Large intestine (tissue), 3 donors: ENCODE data around the gene TBC1D1. TPM values are rescaled to one million over a fixed set of nuclear protein-coding genes. Genes with fewer than 3 reads are reported as not detected.

ENCODE experiments used
- DNase-seq, 2 donors: peaks; one replicate each; pipeline versions ENCODE4 v3.0.0 to v3.0.0-alpha.2; 2013
- H3K27ac ChIP-seq: one replicate; pipeline ENCODE4 v1.5.1; 2013; ENCODE audit warnings: low read length
- H3K27me3 ChIP-seq: 2 replicates; pipeline ENCODE4 v1.6.1; 2013; ENCODE audit warnings: low read length; ENCODE audit not compliant: control insufficient read depth, insufficient read depth
- H3K36me3 ChIP-seq: 2 replicates; pipeline ENCODE4 v1.6.1; 2013; ENCODE audit warnings: low read length; ENCODE audit not compliant: control insufficient read depth, insufficient read depth
- H3K4me1 ChIP-seq: one replicate; pipeline ENCODE4 v1.6.1; 2013; ENCODE audit warnings: low read length; ENCODE audit not compliant: control insufficient read depth, insufficient read depth
- H3K4me3 ChIP-seq: one replicate; pipeline ENCODE4 v1.5.1; 2013; ENCODE audit warnings: low read length
- H3K9me3 ChIP-seq: one replicate; pipeline ENCODE4 v1.6.1; 2013; ENCODE audit warnings: mild to moderate bottlenecking, low read depth, low read length, moderate library complexity; ENCODE audit not compliant: control insufficient read depth
- whole genome bisulfite sequencing: methylation state at CpG from one replicate; pipeline ENCODE4 v1.1.5; 2013; ENCODE audit warnings: low lambda C conversion rate; ENCODE audit not compliant: insufficient coverage; 5-methylcytosine and 5-hydroxymethylcytosine counted together
- polyA plus RNA-seq: library from polyadenylated mRNA; unstranded; fragments of 120-200 nt; gene quantifications from one replicate; pipeline ENCODE4 v1.2.1, GENCODE V29; 2013

Gene TBC1D1
- polyA plus RNA-seq, 1 donor, result 116 TPM

DNA sequence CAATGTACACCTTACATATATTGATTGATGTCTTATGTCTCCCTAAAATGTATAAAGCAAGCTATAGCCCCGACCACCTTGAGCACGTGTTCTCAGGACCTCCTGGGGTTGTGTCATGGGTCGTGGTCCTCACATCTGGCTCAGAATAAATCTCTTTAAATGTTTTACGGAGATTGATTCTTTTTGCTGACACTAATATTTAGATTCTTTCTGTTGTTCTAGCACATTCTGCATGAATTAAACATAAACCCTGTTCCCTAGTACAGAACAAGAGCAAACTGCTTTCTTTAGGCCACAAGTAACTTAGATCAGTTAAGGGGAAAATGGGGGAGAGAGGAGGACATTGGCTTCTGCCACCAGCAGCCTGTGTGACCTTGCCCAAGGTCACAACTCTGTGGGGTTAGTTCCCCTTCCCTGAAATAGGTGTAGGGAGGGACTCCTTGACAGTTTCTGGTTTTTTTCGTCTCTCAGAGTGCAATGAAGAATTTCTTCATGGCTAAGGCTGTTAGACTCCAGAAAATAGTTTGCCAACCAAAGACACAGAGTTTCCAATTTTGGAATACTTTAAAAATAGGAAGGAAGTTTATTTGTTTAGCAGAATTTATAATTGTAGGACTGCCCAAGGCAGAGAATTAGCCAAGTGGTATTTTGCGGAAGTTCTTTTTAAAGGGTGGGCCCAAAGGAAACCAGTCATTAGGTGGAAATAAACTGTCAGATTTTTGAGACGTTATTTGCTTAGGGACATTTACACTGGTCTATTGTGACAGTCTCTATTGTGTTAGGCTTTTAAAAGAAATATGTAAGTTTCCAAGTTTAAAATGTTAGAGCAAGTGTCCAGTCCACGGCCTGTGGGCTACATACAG, 98.7 kb downstream of the TBC1D1 start:
- no peaks in the 10 kb centered on the region for H3K27me3 ChIP-seq
- H3K27ac ChIP-seq, result no peak overlapping the region
- H3K4me3 ChIP-seq, result no peak overlapping the region
- H3K9me3 ChIP-seq, result no peaks in the 10 kb centered on the region
- no peak for DNase-seq
- H3K4me1 ChIP-seq, result no peaks in the 10 kb centered on the region
- 82% methylated on average over 2 of the region's 8 CpGs for WGBS
- H3K36me3 ChIP-seq, result no peaks in the 10 kb centered on the region

DNA sequence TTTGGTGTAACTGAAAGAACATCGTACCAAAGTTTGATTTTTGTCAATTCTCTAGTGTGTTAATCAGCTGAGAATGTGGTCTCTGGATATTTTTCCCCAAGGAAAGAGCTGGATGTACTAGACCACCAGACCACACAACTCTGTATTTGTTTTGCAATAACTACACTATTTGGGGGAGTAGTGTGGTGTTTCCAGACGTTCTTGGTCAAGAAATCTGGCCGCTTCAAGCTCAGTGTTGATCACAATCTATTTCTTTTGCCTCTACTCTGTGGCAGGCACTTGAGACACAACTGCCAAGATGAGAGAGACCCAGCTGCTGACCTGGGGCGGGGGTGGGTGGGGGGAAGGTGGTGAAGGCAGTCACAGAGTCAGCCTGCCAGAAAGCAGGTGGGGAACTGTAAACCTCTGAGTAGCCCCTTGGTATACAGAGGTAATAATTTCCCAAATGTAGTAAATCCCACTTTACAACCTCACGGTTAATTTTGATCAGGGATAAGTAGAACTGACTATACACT, 99.9 kb downstream of the TBC1D1 start:
- peaks cover 8% of the 10 kb centered on the region for H3K4me1 ChIP-seq
- no peaks in the 10 kb centered on the region for H3K9me3 ChIP-seq
- no peaks in the 10 kb centered on the region for H3K36me3 ChIP-seq
- no peak overlapping the region for H3K4me3 ChIP-seq
- H3K27ac ChIP-seq, result no peak overlapping the region
- 100% methylated on average over 1 of the region's 5 CpGs for WGBS
- no peaks in the 10 kb centered on the region for H3K27me3 ChIP-seq
- no peak for DNase-seq

DNA sequence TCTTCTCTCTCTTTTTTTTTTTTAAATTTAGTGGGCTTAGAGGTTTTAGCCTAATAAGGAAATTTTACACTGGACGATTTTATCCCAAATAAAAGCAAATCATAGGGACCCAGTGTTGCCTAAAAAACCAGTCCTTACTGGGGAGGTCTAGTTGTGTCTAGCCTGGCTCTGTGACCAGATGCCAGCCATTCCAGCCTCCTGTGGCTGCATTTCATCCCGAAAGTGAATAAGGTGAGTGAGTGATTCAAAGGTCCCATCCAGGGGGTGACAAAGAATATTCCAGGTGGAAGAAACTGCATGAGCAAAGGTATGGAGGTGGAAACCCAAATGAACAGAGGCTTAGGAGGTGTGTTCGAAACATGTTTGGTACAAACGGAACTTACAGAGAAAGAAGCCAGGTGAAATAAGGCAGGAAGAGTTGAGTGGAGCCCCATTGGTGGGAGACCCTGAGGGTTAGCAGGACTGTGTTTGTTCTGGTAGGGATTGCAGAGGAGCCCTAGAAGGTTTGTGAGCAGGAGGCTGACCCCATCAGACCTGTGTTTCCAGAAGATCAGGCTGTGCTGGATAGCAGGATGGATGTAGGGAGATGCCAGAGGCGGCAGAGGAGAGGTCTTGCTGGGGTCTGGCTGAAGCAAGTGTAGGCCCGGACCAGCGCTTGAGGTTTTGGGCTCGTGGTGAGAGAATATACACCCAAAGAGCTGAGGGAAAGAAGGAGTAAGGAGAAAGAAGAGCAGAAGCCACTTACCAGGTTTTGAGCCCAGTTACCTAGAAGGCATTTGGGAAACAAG, 100.9 kb downstream of the TBC1D1 start:
- DNase-seq, result no peak
- no peaks in the 10 kb centered on the region for H3K27me3 ChIP-seq
- WGBS, result 93% methylated on average over 3 of the region's 8 CpGs
- H3K4me3 ChIP-seq, result no peak overlapping the region
- H3K4me1 ChIP-seq, result peaks cover 12% of the 10 kb centered on the region
- H3K36me3 ChIP-seq, result no peaks in the 10 kb centered on the region
- H3K9me3 ChIP-seq, result no peaks in the 10 kb centered on the region
- no peak overlapping the region for H3K27ac ChIP-seq

DNA sequence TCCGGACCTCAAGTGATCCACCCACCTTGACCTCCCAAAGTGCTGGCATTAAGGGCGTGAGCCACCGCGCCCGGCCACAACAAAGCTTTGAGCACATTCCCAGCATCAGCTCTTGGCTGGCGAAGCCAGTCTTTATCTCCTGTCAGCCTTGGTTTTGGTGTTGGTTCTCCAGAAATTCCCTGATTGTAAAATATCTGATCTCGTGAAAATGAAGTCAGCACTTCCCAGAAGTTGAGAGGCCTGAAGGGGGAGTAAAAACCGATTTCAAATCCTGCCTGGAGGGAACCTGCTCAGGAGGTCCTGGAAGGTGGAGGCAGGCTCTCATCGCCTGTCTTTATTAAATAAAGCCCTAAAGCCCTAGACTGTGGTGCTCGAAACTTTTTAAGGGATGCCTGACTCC, 102.9 kb downstream of the TBC1D1 start:
- Histone ChIP-seq H3K9me3 (no peaks in the 10 kb centered on the region), H3K36me3 (no peaks in the 10 kb centered on the region), H3K27ac (no peak overlapping the region), H3K27me3 (no peaks in the 10 kb centered on the region), H3K4me3 (no peak overlapping the region), H3K4me1 (peaks cover 12% of the 10 kb centered on the region)
- DNase-seq, result no peak
- no CpG with 5 or more reads among the region's 10 CpGs for WGBS

DNA sequence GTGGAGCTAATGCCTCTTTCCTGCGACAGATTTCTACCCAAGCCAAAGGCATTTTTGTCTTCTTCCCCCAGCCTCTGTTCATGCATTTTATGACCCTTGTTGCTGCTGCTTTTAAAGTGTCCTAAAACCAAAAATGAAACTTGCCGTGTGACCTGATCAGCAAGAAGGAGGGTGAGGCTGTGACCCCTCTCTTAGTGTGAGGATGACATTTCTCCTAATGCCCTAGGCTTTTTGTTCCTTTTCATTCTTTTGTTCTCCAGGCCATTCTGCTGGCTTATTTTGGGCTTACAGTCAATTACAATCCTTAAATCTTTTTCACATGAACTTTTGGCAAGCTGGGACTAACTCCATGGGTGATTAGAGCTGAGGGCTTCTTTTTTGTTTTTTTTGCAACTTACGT, 103.7 kb downstream of the TBC1D1 start:
- H3K9me3 ChIP-seq, result no peaks in the 10 kb centered on the region
- no peak overlapping the region for H3K27ac ChIP-seq
- WGBS, result 100% methylated on average over 1 of the region's 3 CpGs
- no peak for DNase-seq
- no peaks in the 10 kb centered on the region for H3K27me3 ChIP-seq
- H3K4me3 ChIP-seq, result no peak overlapping the region
- H3K36me3 ChIP-seq, result no peaks in the 10 kb centered on the region
- H3K4me1 ChIP-seq, result peaks cover 14% of the 10 kb centered on the region

DNA sequence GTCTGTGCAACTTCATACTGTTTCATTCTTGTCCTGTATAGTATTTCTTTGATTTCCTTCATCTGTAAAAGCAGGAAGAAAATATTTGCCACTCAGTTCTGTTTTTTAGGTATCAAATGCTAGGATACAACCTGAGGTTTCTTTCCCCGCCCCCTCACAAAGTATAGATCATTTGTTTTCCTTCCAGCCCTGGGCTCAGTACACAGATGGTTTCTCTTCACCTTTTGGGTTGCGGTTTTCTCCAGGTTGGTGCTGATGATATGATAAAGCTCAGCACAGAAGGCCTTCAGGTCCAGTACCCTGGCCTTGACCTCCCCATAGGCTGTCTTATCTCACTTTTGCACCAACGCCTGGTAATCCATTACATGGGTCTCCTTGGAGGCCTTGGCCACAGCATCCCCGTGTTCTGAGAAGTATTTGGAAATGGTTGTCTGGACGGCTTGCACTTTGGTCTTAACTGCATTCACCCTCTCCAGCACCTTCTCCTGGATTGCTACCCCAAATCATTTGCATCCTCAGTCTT, 104.5 kb downstream of the TBC1D1 start:
- 100% methylated on average over 1 of the region's 5 CpGs for WGBS
- Histone ChIP-seq H3K27me3 (no peaks in the 10 kb centered on the region), H3K9me3 (no peaks in the 10 kb centered on the region), H3K4me3 (no peak overlapping the region), H3K4me1 (peaks cover 15% of the 10 kb centered on the region), H3K36me3 (no peaks in the 10 kb centered on the region), H3K27ac (no peak overlapping the region)
- DNase-seq, result no peak

DNA sequence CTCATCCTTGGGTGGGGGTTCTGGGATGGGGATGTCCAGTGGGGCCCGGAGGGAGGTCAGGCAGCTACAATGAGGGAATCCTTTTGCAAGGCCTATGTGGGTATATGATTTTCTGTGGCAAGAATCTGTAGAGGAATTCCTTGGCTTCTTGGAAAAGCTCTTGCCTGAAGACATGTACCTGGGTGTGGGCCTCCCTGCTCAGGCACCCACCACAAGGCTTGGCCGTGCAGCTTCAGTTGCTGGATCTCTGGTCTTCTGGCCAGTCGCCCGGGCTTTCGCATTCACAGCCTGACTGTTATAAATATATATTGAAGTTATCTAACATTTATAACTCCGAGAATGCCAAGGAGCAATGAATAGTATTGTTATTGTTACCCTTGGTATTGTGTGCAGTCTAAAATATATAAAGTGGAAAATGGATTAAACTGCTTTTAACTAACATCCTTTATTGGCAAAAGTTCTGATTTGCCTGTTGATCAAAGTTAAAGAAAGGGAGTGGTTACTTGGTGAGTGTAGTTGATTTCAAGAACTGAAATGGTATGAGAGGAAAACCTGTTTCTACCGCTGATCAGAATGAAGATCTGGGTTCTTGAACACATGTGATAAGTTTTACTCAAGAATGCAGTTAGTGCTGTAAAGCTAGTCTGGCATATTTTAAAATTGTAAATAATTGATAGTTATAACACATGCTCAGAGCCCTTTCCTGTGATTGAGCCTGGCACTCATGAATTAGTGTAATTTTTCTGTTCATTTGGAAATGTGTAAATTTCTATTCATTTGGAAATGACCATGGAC, 105.3 kb downstream of the TBC1D1 start:
- DNase-seq, result no peak
- 80% methylated on average over 1 of the region's 7 CpGs for WGBS
- no peaks in the 10 kb centered on the region for H3K36me3 ChIP-seq
- H3K4me3 ChIP-seq, result no peak overlapping the region
- H3K27me3 ChIP-seq, result no peaks in the 10 kb centered on the region
- H3K9me3 ChIP-seq, result no peaks in the 10 kb centered on the region
- H3K4me1 ChIP-seq, result peaks cover 15% of the 10 kb centered on the region
- H3K27ac ChIP-seq, result no peak overlapping the region

DNA sequence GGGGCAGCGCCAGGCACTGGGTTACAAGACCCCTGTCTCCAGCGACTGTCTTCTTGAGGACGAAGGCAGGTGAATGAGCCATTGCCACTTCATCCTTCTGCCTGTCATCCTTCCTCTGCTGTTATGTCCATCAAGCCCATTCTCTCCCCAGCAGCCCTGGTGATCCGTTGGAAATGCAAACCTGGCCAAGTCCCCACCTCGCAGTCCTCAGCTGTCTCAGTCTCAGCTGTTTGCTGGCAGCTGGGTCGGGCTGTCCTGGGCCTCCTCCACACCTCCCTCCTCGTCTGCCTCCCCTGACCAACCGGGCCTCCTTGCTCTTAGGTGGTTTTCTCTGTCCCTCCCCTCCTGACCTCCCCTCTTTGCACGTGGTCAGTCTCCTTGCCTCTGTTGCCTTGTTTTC, 107.3 kb downstream of the TBC1D1 start:
- 83% methylated on average over 1 of the region's 9 CpGs for WGBS
- Histone ChIP-seq H3K9me3 (no peaks in the 10 kb centered on the region), H3K27ac (peak overlapping the region; percentile 11), H3K36me3 (peaks cover 2% of the 10 kb centered on the region), H3K4me3 (no peak overlapping the region), H3K4me1 (peaks cover 15% of the 10 kb centered on the region), H3K27me3 (no peaks in the 10 kb centered on the region)
- DNase-seq, result no peak

DNA sequence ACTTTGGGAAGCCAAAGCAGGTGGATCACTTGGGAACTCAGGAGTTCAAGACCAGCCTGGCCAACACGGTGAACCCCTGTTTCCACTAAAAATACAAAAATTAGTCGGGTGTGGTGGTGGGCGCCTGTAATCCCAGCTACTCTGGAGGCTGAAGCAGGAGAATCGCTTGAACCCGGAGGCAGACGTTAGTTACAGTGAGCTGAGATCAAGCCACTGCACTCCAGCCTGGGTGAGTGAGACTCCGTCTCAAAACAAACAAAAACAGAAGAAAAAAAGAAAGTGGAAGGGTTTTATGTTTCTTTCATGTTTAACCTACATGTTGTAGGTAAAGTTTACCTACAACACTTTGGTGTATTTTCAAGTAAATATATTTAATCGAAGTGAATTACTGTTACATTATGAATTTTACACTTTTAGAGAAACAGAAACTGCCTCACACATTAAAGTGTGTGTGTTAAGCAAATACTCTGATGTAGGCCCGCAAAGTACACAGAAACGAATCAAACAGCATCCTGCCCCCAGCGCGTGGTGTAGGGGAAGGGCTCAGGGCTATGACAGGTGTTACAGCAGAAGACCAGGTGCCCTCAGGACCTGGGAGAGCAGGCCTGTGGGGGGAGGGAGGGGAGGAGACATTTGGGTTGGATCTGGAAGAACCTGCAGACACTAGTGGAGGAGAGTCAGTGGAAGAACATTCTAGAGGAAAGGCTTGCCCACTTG, 108.3 kb downstream of the TBC1D1 start:
- H3K9me3 ChIP-seq, result no peaks in the 10 kb centered on the region
- no peak overlapping the region for H3K4me3 ChIP-seq
- no peaks in the 10 kb centered on the region for H3K27me3 ChIP-seq
- H3K4me1 ChIP-seq, result peaks cover 20% of the 10 kb centered on the region
- H3K27ac ChIP-seq, result peak overlapping the region; percentile 11
- no CpG with 5 or more reads among the region's 12 CpGs for WGBS
- DNase-seq, result peak; percentile 51 to 76
- peaks cover 2% of the 10 kb centered on the region for H3K36me3 ChIP-seq
